Tibial nerve (tissue), 3 donors: ENCODE results near the gene EEPD1.

Experiments
- POLR2A ChIP-seq, 2 donors: fragments of 450-650 bp; IDR thresholded peaks; one replicate each; pipeline ENCODE4 v1.6.1; 2017; ENCODE audit warnings: antibody characterized with exemption in 2 of 2, mild to moderate bottlenecking in 2 of 2, moderate library complexity in 2 of 2
- TF ChIP-seq, protein P1 (sequence below), 5 experiments: fragments of 200-600 bp in 3 of 5; fragments of 450-650 bp in 2 of 5; sonication (generic) in 3 of 5; IDR thresholded peaks; one replicate each; pipeline ENCODE4 v1.5.1; 2016 to 2019; ENCODE audit warnings: antibody characterized with exemption in 5 of 5, mild to moderate bottlenecking in 3 of 5, moderate library complexity in 2 of 5

DNA sequence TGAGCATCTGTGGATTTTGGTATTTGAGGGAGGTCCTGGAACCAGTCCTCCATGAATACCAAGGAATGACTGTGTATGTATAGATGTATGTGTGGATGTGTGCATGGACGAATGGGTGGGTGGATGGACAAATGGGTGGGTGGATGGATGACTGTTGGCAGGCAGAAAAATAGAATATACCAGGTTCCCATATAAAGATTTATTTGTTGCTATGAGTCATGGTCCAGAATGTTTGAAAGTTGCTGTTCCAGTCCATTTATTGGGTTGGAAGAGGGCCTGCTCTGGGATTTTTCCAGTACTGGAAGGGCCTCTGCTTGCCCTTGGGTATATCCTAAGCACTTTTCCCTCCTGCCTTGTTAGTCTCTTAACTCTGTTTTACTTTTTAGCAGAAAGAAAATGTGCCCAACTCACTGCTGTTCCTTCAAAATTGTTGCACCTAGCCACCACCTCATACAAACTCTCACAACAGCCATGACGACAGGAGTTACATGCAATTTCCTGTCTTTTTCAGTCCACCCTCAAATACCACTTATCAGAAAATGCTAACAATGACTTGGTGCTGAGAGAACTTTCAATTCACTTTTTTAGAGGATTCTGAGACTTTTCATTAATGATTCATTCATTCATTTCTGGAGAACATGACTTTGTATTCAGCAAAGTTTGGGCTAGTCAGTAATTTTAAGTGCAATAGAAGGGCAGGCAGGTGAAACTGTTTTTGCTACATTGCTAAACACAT is 108.1 kb downstream of the EEPD1 start:
- TF ChIP-seq POLR2A (IDR thresholded peaks at IDR 0.05) = no peak
- TF ChIP-seq, protein P1, sequence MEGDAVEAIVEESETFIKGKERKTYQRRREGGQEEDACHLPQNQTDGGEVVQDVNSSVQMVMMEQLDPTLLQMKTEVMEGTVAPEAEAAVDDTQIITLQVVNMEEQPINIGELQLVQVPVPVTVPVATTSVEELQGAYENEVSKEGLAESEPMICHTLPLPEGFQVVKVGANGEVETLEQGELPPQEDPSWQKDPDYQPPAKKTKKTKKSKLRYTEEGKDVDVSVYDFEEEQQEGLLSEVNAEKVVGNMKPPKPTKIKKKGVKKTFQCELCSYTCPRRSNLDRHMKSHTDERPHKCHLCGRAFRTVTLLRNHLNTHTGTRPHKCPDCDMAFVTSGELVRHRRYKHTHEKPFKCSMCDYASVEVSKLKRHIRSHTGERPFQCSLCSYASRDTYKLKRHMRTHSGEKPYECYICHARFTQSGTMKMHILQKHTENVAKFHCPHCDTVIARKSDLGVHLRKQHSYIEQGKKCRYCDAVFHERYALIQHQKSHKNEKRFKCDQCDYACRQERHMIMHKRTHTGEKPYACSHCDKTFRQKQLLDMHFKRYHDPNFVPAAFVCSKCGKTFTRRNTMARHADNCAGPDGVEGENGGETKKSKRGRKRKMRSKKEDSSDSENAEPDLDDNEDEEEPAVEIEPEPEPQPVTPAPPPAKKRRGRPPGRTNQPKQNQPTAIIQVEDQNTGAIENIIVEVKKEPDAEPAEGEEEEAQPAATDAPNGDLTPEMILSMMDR (IDR thresholded peaks at IDR 0.05) = no peak
